CD4-positive, alpha-beta T cell (primary cell): Measurements from ENCODE around the gene BCORL1. TPM values are rescaled to one million over a fixed set of nuclear protein-coding genes. Genes with fewer than 3 reads are reported as not detected.
A peak's percentile ranks its signal among the peaks of the same experiment; 100 is the strongest.

Source experiments
- ATAC-seq: fragments of 200-7000 bp; cut with Tn5 transposase; one replicate; pipeline ENCODE4 v1.10.0; 2022; ENCODE audit warnings: mild to moderate bottlenecking; ENCODE audit not compliant: poor library complexity
- CTCF ChIA-PET: fragments of 350-600 bp; sonication (Branson Sonifier 250); formaldehyde crosslinking; loops from one replicate; lab custom pipeline; 2021; ENCODE audit warnings: antibody characterized with exemption, inconsistent platforms; lab: Charles Lee
- POLR2A ChIA-PET: fragments of 350-600 bp; sonication (Branson Sonifier 250); formaldehyde crosslinking; loops from one replicate; lab custom pipeline; 2021; ENCODE audit warnings: antibody characterized with exemption, inconsistent platforms; lab: Charles Lee
- DNase-seq, 14 experiments: peaks; one replicate each; pipeline ENCODE4 v3.0.0-alpha.2; 2013 to 2020; ENCODE audit warnings: mixed read lengths in 2 of 14
- H3K27ac ChIP-seq, 2 donors: one replicate each; pipeline versions ENCODE4 v1.5.1 to v1.7.0; 2013; ENCODE audit warnings: low read length in 2 of 2, low read depth in 1 of 2, mild to moderate bottlenecking in 1 of 2
- H3K27me3 ChIP-seq, 2 experiments: 1 replicate in 1 of 2; 2 replicates in 1 of 2; pipeline versions ENCODE4 v1.6.1 to v1.7.0; 2013; ENCODE audit warnings: low read length in 2 of 2, control low read depth in 1 of 2, mild to moderate bottlenecking in 1 of 2, moderate library complexity in 1 of 2; ENCODE audit not compliant: insufficient read depth in 2 of 2, control insufficient read depth in 1 of 2
- H3K36me3 ChIP-seq: one replicate; pipeline ENCODE4 v1.6.1; 2013; ENCODE audit warnings: low read length, control low read depth; ENCODE audit not compliant: insufficient read depth
- H3K4me1 ChIP-seq: one replicate; pipeline ENCODE4 v1.6.1; 2013; ENCODE audit warnings: low read length, control low read depth; ENCODE audit not compliant: insufficient read depth
- H3K4me3 ChIP-seq: one replicate; pipeline ENCODE4 v1.5.1; 2013; ENCODE audit warnings: mild to moderate bottlenecking, low read length, moderate library complexity
- H3K9me3 ChIP-seq, 2 experiments: 1 replicate in 1 of 2; 2 replicates in 1 of 2; pipeline versions ENCODE4 v1.6.1 to v1.7.0; 2013; ENCODE audit warnings: low read length in 2 of 2, mild to moderate bottlenecking in 2 of 2, control low read depth in 1 of 2, moderate library complexity in 1 of 2; ENCODE audit not compliant: control insufficient read depth in 1 of 2, insufficient read depth in 1 of 2
- H3K27ac Mint-ChIP-seq: one replicate; pipeline ENCODE4 v1.8.0; 2020; ENCODE audit warnings: mixed read lengths
- H3K27me3 Mint-ChIP-seq: one replicate; pipeline ENCODE4 v1.8.0; 2021; ENCODE audit warnings: mixed read lengths
- H3K36me3 Mint-ChIP-seq: one replicate; pipeline ENCODE4 v1.8.0; 2021; ENCODE audit warnings: low read depth, mixed read lengths
- H3K4me1 Mint-ChIP-seq: one replicate; pipeline ENCODE4 v1.8.0; 2021; ENCODE audit warnings: low read depth, mixed read lengths
- H3K4me3 Mint-ChIP-seq: one replicate; pipeline ENCODE4 v1.8.0; 2020; ENCODE audit warnings: mild to moderate bottlenecking, mixed read lengths
- H3K9me3 Mint-ChIP-seq: one replicate; pipeline ENCODE4 v1.8.0; 2020; ENCODE audit warnings: mixed read lengths
- CTCF ChIP-seq: fragments of 200-600 bp; IDR thresholded peaks from one replicate; pipeline ENCODE4 v1.8.0; 2022; ENCODE audit warnings: antibody characterized with exemption, mild to moderate bottlenecking
- intact Hi-C, 2 experiments: fragments of 100-400 bp; cut with DNase I in 1 of 2; cut with micrococcal nuclease in 1 of 2; formaldehyde crosslinking; loops; one replicate each; pipeline versions ENCODE4 v1.15.1 to v1.9.0; 2023 to 2025; cut with DNase I, micrococcal nuclease
- total RNA-seq, 174 experiments: library from RNA in 2 of 174; stranded (reverse) in 2 of 174; gene quantifications; one replicate each; pipeline ENCODE4 v1.2.3 and lab custom pipeline; 2021 to 2026

The BCORL1 gene
- total RNA-seq, 2 experiments from 2014 or later, result 3.4 to 3.5 TPM

GRCh38 chrX:130106071-130106470, 123.6 kb downstream of the BCORL1 start:
- POLR2A ChIA-PET, result interaction anchor here (1.3 kb wide), 1 partner anchor 14 kb away, joined by 3 read pairs; no protein-coding TSS in a partner anchor
- CTCF ChIA-PET, result no interaction called here
- Mint-ChIP-seq H3K4me3 (peak overlapping the region; percentile 40), H3K9me3 (no peaks in the 10 kb centered on the region), H3K4me1 (peaks cover 58% of the 10 kb centered on the region), H3K27me3 (no peaks in the 10 kb centered on the region), H3K36me3 (peaks cover 12% of the 10 kb centered on the region), H3K27ac (peak overlapping the region; percentile 64)
- Histone ChIP-seq H3K4me1 (peaks cover 63% of the 10 kb centered on the region), H3K27ac (peak overlapping the region in 1 of 2 donors; percentile 17), H3K4me3 (no peak overlapping the region), H3K36me3 (peaks cover 3% of the 10 kb centered on the region), H3K9me3 (no peaks in the 10 kb centered on the region), H3K27me3 (no peaks in the 10 kb centered on the region)
- no peak for TF ChIP-seq CTCF
- no peak for DNase-seq
- intact Hi-C loops, result no loop called here
- no peak for ATAC-seq

Other genes with a start within 250 kb of the BCORL1 start
- gene XPNPEP2, start 243.7 kb upstream of the BCORL1 start, total RNA-seq, result under 1 TPM; 0.16 to 0.17 TPM
- 10 to 100 TPM; 69.0 to 70.8 TPM for gene SASH3, start 202.7 kb upstream of the BCORL1 start, total RNA-seq
- 1 to 10 TPM; 3.0 to 4.1 TPM for gene ZDHHC9, start 138.7 kb upstream of the BCORL1 start, total RNA-seq
- gene UTP14A, start 76.5 kb upstream of the BCORL1 start, total RNA-seq, result 1 to 10 TPM; 8.8 to 9.8 TPM
- 10 to 100 TPM; 17.3 to 17.4 TPM for gene ELF4, start 127.9 kb downstream of the BCORL1 start, total RNA-seq
- gene AIFM1, start 183.2 kb downstream of the BCORL1 start, total RNA-seq, result 1 to 10 TPM; 6.1 to 6.4 TPM
- 10 to 100 TPM; 14.4 to 14.8 TPM for gene RAB33A, start 189.3 kb downstream of the BCORL1 start, total RNA-seq